ENCODE measurements around the gene HORMAD2. TPM values are rescaled to one million over a fixed set of nuclear protein-coding genes. Genes with fewer than 3 reads are reported as not detected.

Gene HORMAD2
- total and polyA plus RNA-seq, 2 donors (not counting 3 experiments of a cell fraction or from before 2014, with no cell fraction given), result not detected

- H3K9me1 ChIP-seq (replicated peaks; ENCODE audit: control insufficient read depth, extremely low read depth, insufficient read depth, low read length), result no peaks in the 10 kb centered on the region
- H3K79me2 ChIP-seq (ENCODE audit: control insufficient read depth, insufficient read depth, low read length), result no peaks in the 10 kb centered on the region
- CTCF ChIA-PET, result interaction anchor here (0.6 to 1.6 kb wide), 2 partner anchors 8 to 98 kb away, joined by 3 read pairs; no protein-coding TSS in a partner anchor
- intact Hi-C loops (cut with micrococcal nuclease), result no loop called here
- POLR2A ChIA-PET, result no interaction called here
- no peak overlapping the region for H3K4me2 ChIP-seq (ENCODE audit: insufficient read depth, low read length)
- DNase-seq (ENCODE audit: low read depth, low spot score) (no peak), FAIRE-seq (no peak)
- TF ChIP-seq JUN (IDR thresholded peaks at IDR 0.05; ENCODE audit: borderline replicate concordance, insufficient read depth, insufficient read length, low read depth) (no peak), CTCF (IDR thresholded peaks at IDR 0.05; ENCODE audit: extremely low read depth in 1 of 2, insufficient read depth in 1 of 2, low read depth in 1 of 2, low read length in 2 of 2) (no peak), POLR2A (IDR thresholded peaks at IDR 0.05; ENCODE audit: low read depth, low read length) (no peak), MAX (IDR thresholded peaks at IDR 0.05; ENCODE audit: insufficient read depth, insufficient read length) (no peak), EZH2 (IDR thresholded peaks at IDR 0.05; ENCODE audit: borderline replicate concordance, low read depth, low read length, severe bottlenecking) (no peak), FOS (IDR thresholded peaks at IDR 0.05; ENCODE audit: borderline replicate concordance, insufficient read depth, low read length) (no peak), POLR2AphosphoS5 (IDR thresholded peaks at IDR 0.05; ENCODE audit: insufficient read depth, low read depth, low read length) (no peak), GATA2 (IDR thresholded peaks at IDR 0.05; ENCODE audit: insufficient read depth, insufficient read length, low read depth, low read length) (no peak), MYC (IDR thresholded peaks at IDR 0.05; ENCODE audit: low read depth, low read length) (no peak)
- no peaks in the 10 kb centered on the region for H3K9me3 ChIP-seq (replicated peaks; ENCODE audit: control insufficient read depth, insufficient read depth, low read length)
- no peak overlapping the region for H2AFZ ChIP-seq (ENCODE audit: low read depth, low read length)
- no peak overlapping the region for H3K9ac ChIP-seq (replicated peaks; ENCODE audit: extremely low read depth, insufficient read depth, low read length)
- BruUV-seq (replicated peaks), result no TSS peak
- H4K20me1 ChIP-seq (replicated peaks; ENCODE audit: control insufficient read depth, extremely low read depth, insufficient read depth, low read length), result no peaks in the 10 kb centered on the region
- no peak overlapping the region for H3K27ac ChIP-seq (ENCODE audit: insufficient read depth, low read depth, low read length)
- no peaks in the 10 kb centered on the region for H3K4me1 ChIP-seq (ENCODE audit: control insufficient read depth, extremely low read depth, insufficient read depth, low read length)
- peaks cover 33 to 55% of the 10 kb centered on the region in 2 experiments for H3K27me3 ChIP-seq (ENCODE audit: control insufficient read depth in 2 of 2, insufficient read depth in 2 of 2, low read length in 2 of 2)
- no peaks in the 10 kb centered on the region for H3K36me3 ChIP-seq (ENCODE audit: control insufficient read depth in 2 of 2, extremely low read depth in 1 of 2, insufficient read depth in 2 of 2, low read length in 2 of 2)
- dilution Hi-C loops (cut with MboI; ENCODE audit: extremely low pct_ligation_motif_present, low sequenced_read_pairs), result no loop called here
- H3K4me3 ChIP-seq (replicated peaks in 1 of 3; ENCODE audit: insufficient read depth in 1 of 3, low read depth in 1 of 3, low read length in 3 of 3), result no peak overlapping the region
Measured at GRCh38 chr22:30158277-30158676, 78.0 kb downstream of the HORMAD2 start.

Measured in endothelial cell of umbilical vein (primary cell).